Articular chondrocyte of knee joint (primary cell): ENCODE measurements around the gene CHMP4A. TPM values are rescaled to one million over a fixed set of nuclear protein-coding genes. Genes with fewer than 3 reads are reported as not detected.

Experiments
- small RNA-seq: library from RNA; depleted of rRNA; stranded (forward); fragments of <200 nt; gene quantifications from one replicate; pipeline ENCODE3, GENCODE V24; 2012
- total RNA-seq: library from RNA; depleted of rRNA; stranded (reverse); fragments of >200 nt; gene quantifications from 2 replicates; pipeline ENCODE4 v1.2.3, GENCODE V29; 2012

Gene CHMP4A
- total RNA-seq = 35.3 and 35.8 TPM in 2 replicates

GRCh38 chr14:24212924-24213865 lies at the start of gene CHMP4A:
Gene CHMP4A (minus strand): TSS chr14:24213488. CDS start chr14:24213439, 49 bp downstream.

GRCh38 chr14:24232645-24233537 lies 19.6 kb upstream of the CHMP4A start, which contains the start of gene GMPR2:
Gene GMPR2 (plus strand): TSS chr14:24232929. CDS start chr14:24233254, 325 bp downstream.

GRCh38 chr14:24232121-24232644 lies 18.9 kb upstream of the CHMP4A start, which contains the start of gene NEDD8:
Gene NEDD8 (minus strand): TSS chr14:24232367. CDS start chr14:24232267, 100 bp downstream.

GRCh38 chr14:24215495-24216344 lies 2.4 kb upstream of the CHMP4A start, which contains the start of gene MDP1:
Gene MDP1 (minus strand): TSS chr14:24216066. CDS start chr14:24215955, 111 bp downstream.

GRCh38 chr14:24195186-24196070 lies 17.9 kb downstream of the CHMP4A start, which contains the start of gene TM9SF1:
Gene TM9SF1 (minus strand): TSS chr14:24195441. CDS start chr14:24195019, 422 bp downstream.

GRCh38 chr14:24188251-24189058 lies 24.8 kb downstream of the CHMP4A start, which contains the start of gene IPO4:
Gene IPO4 (minus strand): TSS chr14:24188816. CDS start chr14:24188787, 29 bp downstream.

GRCh38 chr14:24171422-24172260 lies 41.6 kb downstream of the CHMP4A start, which contains the start of gene REC8:
Gene REC8 (plus strand): TSS chr14:24172080. CDS start chr14:24172553, 473 bp downstream.

GRCh38 chr14:24160850-24161804 lies 52.2 kb downstream of the CHMP4A start, which contains the start of gene IRF9:
Gene IRF9 (plus strand): TSS chr14:24161265. CDS start chr14:24162145, 880 bp downstream.

Small RNAs within 50 kb of the gene (small RNA-seq; reads per million reads assigned to genes)
- gene AL136295.4 = not detected
- not detected for gene CHMP4A
- gene IPO4 = not detected
- gene IRF9 = not detected
- gene MDP1 = not detected

Other genes with a start within 250 kb of the CHMP4A start
- gene DHRS4L2, start 224.6 kb downstream of the CHMP4A start, total RNA-seq = 9.3 and 12.0 TPM in 2 replicates
- 0.22 and 0.52 TPM in 2 replicates for gene CARMIL3, start 161.5 kb downstream of the CHMP4A start, total RNA-seq
- under 0.01 TPM in 1 of 2 replicates, not detected in the other for gene CPNE6, start 141.9 kb downstream of the CHMP4A start, total RNA-seq
- gene PCK2, start 119.2 kb downstream of the CHMP4A start, total RNA-seq = 26.2 and 33.6 TPM in 2 replicates
- gene DCAF11, start 98.7 kb downstream of the CHMP4A start, total RNA-seq = 53.7 and 56.6 TPM in 2 replicates
- 0.76 and 1.4 TPM in 2 replicates for gene NRL, start 98.5 kb downstream of the CHMP4A start, total RNA-seq
- gene FITM1, start 82.8 kb downstream of the CHMP4A start, total RNA-seq = 0.26 and 0.32 TPM in 2 replicates
- 104 and 119 TPM in 2 replicates for gene PSME1, start 77.3 kb downstream of the CHMP4A start, total RNA-seq
- 9.5 and 11.9 TPM in 2 replicates for gene EMC9, start 71.9 kb downstream of the CHMP4A start, total RNA-seq
- 73.3 and 80.2 TPM in 2 replicates for gene PSME2, start 66.9 kb downstream of the CHMP4A start, total RNA-seq
- 28.9 and 37.8 TPM in 2 replicates for gene RNF31, start 66.0 kb downstream of the CHMP4A start, total RNA-seq
- gene IRF9, start 52.2 kb downstream of the CHMP4A start, total RNA-seq = 76.1 and 78.0 TPM in 2 replicates
- gene REC8, start 41.4 kb downstream of the CHMP4A start, total RNA-seq = 1.3 and 1.8 TPM in 2 replicates
- gene IPO4, start 24.7 kb downstream of the CHMP4A start, total RNA-seq = 33.1 and 35.9 TPM in 2 replicates
- gene TM9SF1, start 18.0 kb downstream of the CHMP4A start, total RNA-seq = 71.9 and 83.6 TPM in 2 replicates
- 0.13 and 0.43 TPM in 2 replicates for gene TSSK4, start 7.8 kb downstream of the CHMP4A start, total RNA-seq
- 18.8 and 21.6 TPM in 2 replicates for gene MDP1, start 2.6 kb upstream of the CHMP4A start, total RNA-seq
- gene NEDD8, start 18.9 kb upstream of the CHMP4A start, total RNA-seq = 104 and 115 TPM in 2 replicates
- 80.2 and 87.7 TPM in 2 replicates for gene GMPR2, start 19.4 kb upstream of the CHMP4A start, total RNA-seq
- 44.1 and 50.3 TPM in 2 replicates for gene TINF2, start 29.1 kb upstream of the CHMP4A start, total RNA-seq
- gene TGM1, start 49.7 kb upstream of the CHMP4A start, total RNA-seq = 1.1 and 1.6 TPM in 2 replicates
- gene RABGGTA, start 58.1 kb upstream of the CHMP4A start, total RNA-seq = 14.9 and 17.9 TPM in 2 replicates
- 11.9 and 12.6 TPM in 2 replicates for gene DHRS1, start 86.3 kb upstream of the CHMP4A start, total RNA-seq
- 15.8 and 17.8 TPM in 2 replicates for gene NOP9, start 86.4 kb upstream of the CHMP4A start, total RNA-seq
- gene CIDEB, start 94.5 kb upstream of the CHMP4A start, total RNA-seq = 6.4 and 7.2 TPM in 2 replicates
- gene LTB4R2, start 96.7 kb upstream of the CHMP4A start, total RNA-seq = 3.5 and 5.5 TPM in 2 replicates
- gene LTB4R, start 98.0 kb upstream of the CHMP4A start, total RNA-seq = 1.9 and 2.4 TPM in 2 replicates
- gene ADCY4, start 121.6 kb upstream of the CHMP4A start, total RNA-seq = 99.4 and 106 TPM in 2 replicates
- gene RIPK3, start 126.5 kb upstream of the CHMP4A start, total RNA-seq = 180 and 256 TPM in 2 replicates
- 202 and 302 TPM in 2 replicates for gene NFATC4, start 154.7 kb upstream of the CHMP4A start, total RNA-seq
- gene NYNRIN, start 185.5 kb upstream of the CHMP4A start, total RNA-seq = 14.0 and 14.4 TPM in 2 replicates
- gene CBLN3, start 216.2 kb upstream of the CHMP4A start, total RNA-seq = 6.1 and 7.5 TPM in 2 replicates
- gene KHNYN, start 216.5 kb upstream of the CHMP4A start, total RNA-seq = 51.0 and 53.6 TPM in 2 replicates
- gene SDR39U1, start 229.3 kb upstream of the CHMP4A start, total RNA-seq = 13.4 and 15.2 TPM in 2 replicates